ENCODE measurements around the gene ACMSD. TPM values are rescaled to one million over a fixed set of nuclear protein-coding genes. Genes with fewer than 3 reads are reported as not detected.
"Not testable (repeated sequence)": the region's sequence is repeated elsewhere in the genome, so short reads cannot be mapped to it uniquely, and the experiment has no call there.

ACMSD gene
- total RNA-seq, 4 donors from 2014 or later = not detected

DNA sequence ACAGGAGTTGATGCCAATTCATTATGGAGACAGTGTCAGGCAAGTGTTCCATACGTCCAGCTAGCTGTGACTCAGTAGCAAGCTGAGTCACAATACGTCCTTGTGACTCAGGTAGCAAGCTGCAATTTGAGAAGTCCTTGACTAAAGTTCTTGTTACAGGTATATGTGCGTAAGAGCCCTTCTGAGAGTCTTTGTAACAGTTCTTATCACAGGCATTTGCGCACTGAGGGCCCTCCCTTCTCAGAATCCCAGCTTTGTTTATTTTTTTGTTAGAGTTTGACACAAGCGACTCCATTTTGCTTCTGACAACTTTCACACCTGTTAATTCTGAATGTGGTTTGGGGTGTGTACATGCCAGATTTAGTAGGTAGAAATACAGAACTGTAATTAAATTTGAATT lies 20.1 kb upstream of the ACMSD start:
- Histone ChIP-seq H3K9me3 (peaks cover 0 to 3% (median 0%) of the 10 kb centered on the region in 4 donors), H3K36me3 (no peaks in the 10 kb centered on the region), H3K4me3 (no peak overlapping the region), H3K27me3 (no peaks in the 10 kb centered on the region), H3K27ac (replicated peaks in 1 of 4) (no peak overlapping the region), H3K4me1 (no peaks in the 10 kb centered on the region)
- WGBS = 76% methylated on average over 5 of the region's 5 CpGs
- intact Hi-C loops (cut with DNase I) = no loop called here
- TF ChIP-seq EP300 (IDR thresholded peaks at IDR 0.05) (no peak), POLR2AphosphoS5 (IDR thresholded peaks at IDR 0.05) (no peak), POLR2A (IDR thresholded peaks at IDR 0.05; ENCODE audit: low read depth) (no peak)
- TF ChIP-seq, protein P1, sequence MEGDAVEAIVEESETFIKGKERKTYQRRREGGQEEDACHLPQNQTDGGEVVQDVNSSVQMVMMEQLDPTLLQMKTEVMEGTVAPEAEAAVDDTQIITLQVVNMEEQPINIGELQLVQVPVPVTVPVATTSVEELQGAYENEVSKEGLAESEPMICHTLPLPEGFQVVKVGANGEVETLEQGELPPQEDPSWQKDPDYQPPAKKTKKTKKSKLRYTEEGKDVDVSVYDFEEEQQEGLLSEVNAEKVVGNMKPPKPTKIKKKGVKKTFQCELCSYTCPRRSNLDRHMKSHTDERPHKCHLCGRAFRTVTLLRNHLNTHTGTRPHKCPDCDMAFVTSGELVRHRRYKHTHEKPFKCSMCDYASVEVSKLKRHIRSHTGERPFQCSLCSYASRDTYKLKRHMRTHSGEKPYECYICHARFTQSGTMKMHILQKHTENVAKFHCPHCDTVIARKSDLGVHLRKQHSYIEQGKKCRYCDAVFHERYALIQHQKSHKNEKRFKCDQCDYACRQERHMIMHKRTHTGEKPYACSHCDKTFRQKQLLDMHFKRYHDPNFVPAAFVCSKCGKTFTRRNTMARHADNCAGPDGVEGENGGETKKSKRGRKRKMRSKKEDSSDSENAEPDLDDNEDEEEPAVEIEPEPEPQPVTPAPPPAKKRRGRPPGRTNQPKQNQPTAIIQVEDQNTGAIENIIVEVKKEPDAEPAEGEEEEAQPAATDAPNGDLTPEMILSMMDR (IDR thresholded peaks at IDR 0.05) = no peak
- no peak for DNase-seq (ENCODE audit: extremely low spot score)

DNA sequence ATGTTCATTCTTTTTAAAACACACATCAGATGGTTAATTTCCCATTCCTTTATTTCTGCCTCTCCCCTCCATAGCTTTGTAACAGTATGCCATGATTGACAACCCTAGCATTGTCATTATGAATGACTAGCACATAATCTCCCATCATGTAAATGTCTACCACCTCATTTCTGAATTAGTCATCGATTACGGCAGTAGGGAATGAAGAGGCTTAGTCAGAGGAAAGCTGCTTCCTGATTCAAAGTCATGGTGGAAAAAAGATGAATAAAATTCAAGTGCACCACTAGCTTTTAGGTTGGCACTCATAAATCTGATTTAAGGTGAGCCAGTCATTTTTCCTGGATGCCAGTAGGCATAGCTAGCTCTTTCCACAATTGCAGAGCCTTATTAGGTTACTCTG lies 19.1 kb upstream of the ACMSD start:
- TF ChIP-seq, protein P1 (IDR thresholded peaks at IDR 0.05) = no peak
- TF ChIP-seq POLR2A (IDR thresholded peaks at IDR 0.05; ENCODE audit: low read depth) (no peak), EP300 (IDR thresholded peaks at IDR 0.05) (no peak), POLR2AphosphoS5 (IDR thresholded peaks at IDR 0.05) (no peak)
- H3K4me1 ChIP-seq = no peaks in the 10 kb centered on the region
- H3K9me3 ChIP-seq = peaks cover 0 to 3% (median 0%) of the 10 kb centered on the region in 4 donors
- H3K4me3 ChIP-seq = no peak overlapping the region
- no peaks in the 10 kb centered on the region for H3K36me3 ChIP-seq
- no peak for DNase-seq (ENCODE audit: extremely low spot score)
- no peaks in the 10 kb centered on the region for H3K27me3 ChIP-seq
- intact Hi-C loops (cut with DNase I) = no loop called here
- WGBS = 75% methylated on average over 2 of the region's 2 CpGs
- no peak overlapping the region for H3K27ac ChIP-seq (replicated peaks in 1 of 4)

DNA sequence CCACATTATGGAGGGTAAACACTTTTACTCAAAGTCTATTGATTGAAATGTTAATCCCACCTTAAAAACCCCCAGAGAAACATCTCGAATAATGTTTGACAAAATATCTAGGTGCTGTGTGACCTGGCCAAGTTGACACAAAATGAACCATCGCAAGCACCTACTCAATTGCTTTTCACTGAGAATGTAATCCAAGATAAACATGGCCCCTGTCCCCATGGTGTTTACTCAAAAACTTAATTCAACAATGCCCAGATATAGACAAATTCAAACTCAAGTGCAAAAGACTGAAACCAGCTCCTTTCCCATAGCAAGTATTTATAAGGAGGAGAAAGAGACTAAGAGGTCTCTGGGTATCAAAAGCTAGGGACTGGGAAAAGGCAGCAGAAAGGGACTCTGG lies 15.0 kb upstream of the ACMSD start:
- no peak overlapping the region for H3K27ac ChIP-seq (replicated peaks in 1 of 4)
- no peaks in the 10 kb centered on the region for H3K4me1 ChIP-seq
- no peak overlapping the region for H3K4me3 ChIP-seq
- no peaks in the 10 kb centered on the region for H3K9me3 ChIP-seq
- no peaks in the 10 kb centered on the region for H3K36me3 ChIP-seq
- no peaks in the 10 kb centered on the region for H3K27me3 ChIP-seq
- TF ChIP-seq POLR2A (IDR thresholded peaks at IDR 0.05; ENCODE audit: low read depth) (no peak), POLR2AphosphoS5 (IDR thresholded peaks at IDR 0.05) (no peak), EP300 (IDR thresholded peaks at IDR 0.05) (no peak)
- TF ChIP-seq, protein P1 (IDR thresholded peaks at IDR 0.05) = no peak
- WGBS = 70% methylated on average over 2 of the region's 2 CpGs
- no peak for DNase-seq (ENCODE audit: extremely low spot score)
- intact Hi-C loops (cut with DNase I) = no loop called here

DNA sequence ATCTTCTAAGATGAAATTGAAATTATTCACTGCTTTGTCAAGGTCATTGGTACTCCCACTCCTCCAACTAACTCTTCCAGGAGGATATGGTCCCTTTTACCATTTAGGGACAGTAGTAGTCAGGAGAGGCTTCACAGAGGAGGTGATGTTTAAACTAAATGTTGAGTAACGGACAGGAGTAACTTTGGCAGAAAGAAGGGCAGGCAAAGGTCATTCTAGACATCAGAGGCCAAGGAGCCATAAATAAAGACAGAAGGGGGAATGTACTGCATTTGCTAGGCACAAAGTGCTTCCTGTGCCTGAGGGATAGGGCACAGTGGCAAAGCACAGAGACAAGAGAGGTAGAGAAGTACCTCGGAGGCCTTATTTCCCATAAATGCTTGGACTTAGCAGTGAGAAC lies 14.6 kb upstream of the ACMSD start:
- intact Hi-C loops (cut with DNase I) = no loop called here
- TF ChIP-seq EP300 (IDR thresholded peaks at IDR 0.05) (no peak), POLR2AphosphoS5 (IDR thresholded peaks at IDR 0.05) (no peak), POLR2A (IDR thresholded peaks at IDR 0.05; ENCODE audit: low read depth) (no peak)
- TF ChIP-seq, protein P1 (IDR thresholded peaks at IDR 0.05) = no peak
- H3K9me3 ChIP-seq = no peaks in the 10 kb centered on the region
- no peaks in the 10 kb centered on the region for H3K27me3 ChIP-seq
- no peaks in the 10 kb centered on the region for H3K36me3 ChIP-seq
- no peaks in the 10 kb centered on the region for H3K4me1 ChIP-seq
- DNase-seq (ENCODE audit: extremely low spot score) = no peak
- WGBS = 54% methylated on average over 2 of the region's 2 CpGs
- no peak overlapping the region for H3K27ac ChIP-seq (replicated peaks in 1 of 4)
- no peak overlapping the region for H3K4me3 ChIP-seq

DNA sequence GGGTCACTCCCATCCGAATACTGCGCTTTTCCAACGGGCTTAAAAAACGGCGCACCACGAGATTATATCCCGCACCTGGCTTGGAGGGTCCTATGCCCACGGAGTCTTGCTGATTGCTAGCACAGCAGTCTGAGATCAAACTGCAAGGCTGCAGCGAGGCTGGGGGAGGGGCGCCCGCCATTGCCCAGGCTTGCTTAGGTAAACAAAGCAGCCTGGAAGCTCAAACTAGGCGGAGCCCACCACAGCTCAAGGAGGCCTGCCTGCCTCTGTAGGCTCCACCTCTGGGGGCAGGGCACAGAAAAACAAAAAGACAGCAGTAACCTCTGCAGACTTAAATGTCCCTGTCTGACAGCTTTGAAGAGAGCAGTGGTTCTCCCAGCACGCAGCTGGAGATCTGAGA lies 12.7 kb upstream of the ACMSD start:
- H3K27ac ChIP-seq (replicated peaks in 1 of 4); H3K36me3 ChIP-seq; DNase-seq (ENCODE audit: extremely low spot score); H3K27me3 ChIP-seq; H3K9me3 ChIP-seq; H3K4me3 ChIP-seq; H3K4me1 ChIP-seq; intact Hi-C loops (cut with DNase I): not testable (repeated sequence)
- WGBS = 40% methylated on average over 2 of the region's 13 CpGs

All from esophagus muscularis mucosa (tissue), 4 donors.